ENCODE measurements around the gene UBAP2. TPM values are rescaled to one million over a fixed set of nuclear protein-coding genes. Genes with fewer than 3 reads are reported as not detected.

The UBAP2 gene
- total RNA-seq, 1 experiment from 2014 or later: 60.8 TPM

DNA sequence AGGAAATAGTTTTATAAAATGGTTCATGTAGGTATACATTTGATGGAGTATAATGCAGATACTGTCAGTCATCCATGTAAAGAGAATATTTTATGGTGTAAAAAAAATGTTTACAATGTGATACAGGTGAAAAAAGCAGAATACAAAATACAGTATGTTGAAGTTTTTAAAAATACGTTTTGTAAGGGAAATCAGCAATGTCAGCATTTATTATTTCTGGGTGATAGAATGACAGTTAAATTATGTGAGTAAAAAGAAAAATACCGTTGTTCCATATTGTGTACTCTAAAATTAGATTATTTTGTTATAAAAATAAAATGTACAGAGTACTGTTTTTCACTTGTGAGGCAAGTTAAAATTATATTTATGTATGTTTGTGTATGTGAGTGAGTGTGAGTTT lies 162.7 kb downstream of the UBAP2 start:
- Histone ChIP-seq H3K27me3 (ENCODE audit: insufficient read depth, low read length) (no peaks in the 10 kb centered on the region), H3K79me1 (ENCODE audit: insufficient read depth, low read depth, low read length, poor library complexity, severe bottlenecking) (peaks cover 3% of the 10 kb centered on the region), H4K91ac (ENCODE audit: insufficient read length, low read depth, low read length) (no peak overlapping the region), H3K4me2 (ENCODE audit: insufficient read depth, insufficient read length, low read length) (no peak overlapping the region), H3K4ac (ENCODE audit: low read depth, low read length) (no peak overlapping the region), H4K5ac (ENCODE audit: insufficient read length, low read depth, low read length) (no peak overlapping the region), H3K56ac (ENCODE audit: insufficient read length, low read depth, low read length) (no peak overlapping the region), H4K20me1 (ENCODE audit: control insufficient read depth, insufficient read depth, insufficient read length) (no peaks in the 10 kb centered on the region), H3K23ac (ENCODE audit: insufficient read length, low read depth, low read length) (no peak overlapping the region), H2BK20ac (ENCODE audit: low read depth, low read length, poor library complexity, severe bottlenecking) (no peak overlapping the region), H2BK12ac (ENCODE audit: insufficient read length, low read depth, low read length) (no peak overlapping the region), H3K9ac (ENCODE audit: extremely low read depth, insufficient read length, low read length) (no peak overlapping the region), H2AK5ac (ENCODE audit: insufficient read length, low read length) (no peak overlapping the region), H3K27ac (ENCODE audit: insufficient read length, low read depth, low read length) (no peak overlapping the region), H3T11ph (ENCODE audit: low read length) (no peak overlapping the region), H4K8ac (replicated peaks; ENCODE audit: insufficient read length, low read depth, low read length) (no peak overlapping the region), H3K14ac (ENCODE audit: insufficient read depth, low read length) (no peak overlapping the region), H2BK15ac (ENCODE audit: low read depth, low read length) (no peak overlapping the region), H2BK120ac (ENCODE audit: low read depth, low read length, poor library complexity, severe bottlenecking) (no peak overlapping the region), H2AFZ (ENCODE audit: low read length) (no peak overlapping the region), H2BK5ac (ENCODE audit: insufficient read length, low read length) (no peak overlapping the region), H3K4me1 (ENCODE audit: insufficient read depth, low read length) (no peaks in the 10 kb centered on the region; the same call in 1 of the 2 replicates), H3K23me2 (ENCODE audit: insufficient read length, low read depth, low read length, poor library complexity, severe bottlenecking) (no peaks in the 10 kb centered on the region), H3K18ac (ENCODE audit: insufficient read length, low read depth, low read length) (no peak overlapping the region), H3K79me2 (ENCODE audit: insufficient read depth, low read length) (no peaks in the 10 kb centered on the region; the same call in 1 of the 2 replicates), H3K9me3 (ENCODE audit: control insufficient read depth, low read depth, low read length) (no peaks in the 10 kb centered on the region)
- Mint-ChIP-seq H3K27ac (no peak overlapping the region), H3K4me3 (no peak overlapping the region), H3K9me3 (no peaks in the 10 kb centered on the region), H3K36me3 (ENCODE audit: insufficient read depth in 1 of 3, low read depth in 3 of 3) (peaks cover 2 to 25% (median 15%) of the 10 kb centered on the region in 3 experiments), H3K27me3 (ENCODE audit: low read depth) (no peaks in the 10 kb centered on the region), H3K4me1 (peaks cover 18 to 19% of the 10 kb centered on the region in 2 experiments)
- DNase-seq: no peak
- TF ChIP-seq, protein P1, sequence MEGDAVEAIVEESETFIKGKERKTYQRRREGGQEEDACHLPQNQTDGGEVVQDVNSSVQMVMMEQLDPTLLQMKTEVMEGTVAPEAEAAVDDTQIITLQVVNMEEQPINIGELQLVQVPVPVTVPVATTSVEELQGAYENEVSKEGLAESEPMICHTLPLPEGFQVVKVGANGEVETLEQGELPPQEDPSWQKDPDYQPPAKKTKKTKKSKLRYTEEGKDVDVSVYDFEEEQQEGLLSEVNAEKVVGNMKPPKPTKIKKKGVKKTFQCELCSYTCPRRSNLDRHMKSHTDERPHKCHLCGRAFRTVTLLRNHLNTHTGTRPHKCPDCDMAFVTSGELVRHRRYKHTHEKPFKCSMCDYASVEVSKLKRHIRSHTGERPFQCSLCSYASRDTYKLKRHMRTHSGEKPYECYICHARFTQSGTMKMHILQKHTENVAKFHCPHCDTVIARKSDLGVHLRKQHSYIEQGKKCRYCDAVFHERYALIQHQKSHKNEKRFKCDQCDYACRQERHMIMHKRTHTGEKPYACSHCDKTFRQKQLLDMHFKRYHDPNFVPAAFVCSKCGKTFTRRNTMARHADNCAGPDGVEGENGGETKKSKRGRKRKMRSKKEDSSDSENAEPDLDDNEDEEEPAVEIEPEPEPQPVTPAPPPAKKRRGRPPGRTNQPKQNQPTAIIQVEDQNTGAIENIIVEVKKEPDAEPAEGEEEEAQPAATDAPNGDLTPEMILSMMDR (conservative IDR thresholded peaks at IDR 0.05): no peak
- WGBS (ENCODE audit: extremely low coverage, insufficient read length, low lambda C conversion rate): 100% methylated on average over 1 of the region's 2 CpGs

All from H9 (cell line).